Measurements from ENCODE around the gene ASIC1.

DNA sequence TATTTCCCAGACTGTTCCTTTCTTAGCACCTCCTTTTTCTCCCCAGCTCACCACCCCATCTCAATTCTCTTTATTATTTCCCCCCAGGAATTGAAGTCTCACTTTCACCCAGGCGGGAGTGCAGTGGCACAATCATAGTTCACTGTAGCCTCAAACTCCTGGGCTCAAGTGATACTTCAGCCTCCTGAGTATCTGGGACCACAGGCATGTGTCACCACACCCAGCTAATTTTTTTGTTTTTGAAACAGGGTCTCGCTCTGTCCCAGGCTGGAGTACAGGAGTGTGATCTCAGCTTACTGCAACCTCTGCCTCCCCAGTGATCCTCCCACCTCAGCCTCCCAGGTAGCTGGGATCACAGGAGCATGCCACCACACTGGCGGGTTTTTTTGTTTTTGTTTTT is 43.1 kb upstream of the ASIC1 start:
- TF ChIP-seq, protein P1, sequence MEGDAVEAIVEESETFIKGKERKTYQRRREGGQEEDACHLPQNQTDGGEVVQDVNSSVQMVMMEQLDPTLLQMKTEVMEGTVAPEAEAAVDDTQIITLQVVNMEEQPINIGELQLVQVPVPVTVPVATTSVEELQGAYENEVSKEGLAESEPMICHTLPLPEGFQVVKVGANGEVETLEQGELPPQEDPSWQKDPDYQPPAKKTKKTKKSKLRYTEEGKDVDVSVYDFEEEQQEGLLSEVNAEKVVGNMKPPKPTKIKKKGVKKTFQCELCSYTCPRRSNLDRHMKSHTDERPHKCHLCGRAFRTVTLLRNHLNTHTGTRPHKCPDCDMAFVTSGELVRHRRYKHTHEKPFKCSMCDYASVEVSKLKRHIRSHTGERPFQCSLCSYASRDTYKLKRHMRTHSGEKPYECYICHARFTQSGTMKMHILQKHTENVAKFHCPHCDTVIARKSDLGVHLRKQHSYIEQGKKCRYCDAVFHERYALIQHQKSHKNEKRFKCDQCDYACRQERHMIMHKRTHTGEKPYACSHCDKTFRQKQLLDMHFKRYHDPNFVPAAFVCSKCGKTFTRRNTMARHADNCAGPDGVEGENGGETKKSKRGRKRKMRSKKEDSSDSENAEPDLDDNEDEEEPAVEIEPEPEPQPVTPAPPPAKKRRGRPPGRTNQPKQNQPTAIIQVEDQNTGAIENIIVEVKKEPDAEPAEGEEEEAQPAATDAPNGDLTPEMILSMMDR (CRISPR knock-in tag; IDR thresholded peaks at IDR 0.05) = no peak
- no peak for TF ChIP-seq ZNF232 (CRISPR knock-in tag; IDR thresholded peaks at IDR 0.05; ENCODE audit: borderline replicate concordance)
- TF ChIP-seq, protein P2, sequence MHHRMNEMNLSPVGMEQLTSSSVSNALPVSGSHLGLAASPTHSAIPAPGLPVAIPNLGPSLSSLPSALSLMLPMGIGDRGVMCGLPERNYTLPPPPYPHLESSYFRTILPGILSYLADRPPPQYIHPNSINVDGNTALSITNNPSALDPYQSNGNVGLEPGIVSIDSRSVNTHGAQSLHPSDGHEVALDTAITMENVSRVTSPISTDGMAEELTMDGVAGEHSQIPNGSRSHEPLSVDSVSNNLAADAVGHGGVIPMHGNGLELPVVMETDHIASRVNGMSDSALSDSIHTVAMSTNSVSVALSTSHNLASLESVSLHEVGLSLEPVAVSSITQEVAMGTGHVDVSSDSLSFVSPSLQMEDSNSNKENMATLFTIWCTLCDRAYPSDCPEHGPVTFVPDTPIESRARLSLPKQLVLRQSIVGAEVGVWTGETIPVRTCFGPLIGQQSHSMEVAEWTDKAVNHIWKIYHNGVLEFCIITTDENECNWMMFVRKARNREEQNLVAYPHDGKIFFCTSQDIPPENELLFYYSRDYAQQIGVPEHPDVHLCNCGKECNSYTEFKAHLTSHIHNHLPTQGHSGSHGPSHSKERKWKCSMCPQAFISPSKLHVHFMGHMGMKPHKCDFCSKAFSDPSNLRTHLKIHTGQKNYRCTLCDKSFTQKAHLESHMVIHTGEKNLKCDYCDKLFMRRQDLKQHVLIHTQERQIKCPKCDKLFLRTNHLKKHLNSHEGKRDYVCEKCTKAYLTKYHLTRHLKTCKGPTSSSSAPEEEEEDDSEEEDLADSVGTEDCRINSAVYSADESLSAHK (CRISPR knock-in tag; IDR thresholded peaks at IDR 0.05; ENCODE audit: borderline replicate concordance) = no peak
- TF ChIP-seq BHLHE40 (IDR thresholded peaks at IDR 0.05; ENCODE audit: low read length) = no peak
- TF ChIP-seq RARA (CRISPR knock-in tag; IDR thresholded peaks at IDR 0.05) = no peak
- no peak for TF ChIP-seq ATF1 (CRISPR knock-in tag; IDR thresholded peaks at IDR 0.05)
- TF ChIP-seq RAD51 (IDR thresholded peaks at IDR 0.05; ENCODE audit: borderline replicate concordance) = no peak
- TF ChIP-seq ZNF850 (CRISPR knock-in tag; conservative IDR thresholded peaks at IDR 0.05) = no peak
- TF ChIP-seq SALL1 (CRISPR knock-in tag; IDR thresholded peaks at IDR 0.05) = no peak
- no peak for TF ChIP-seq MAFG (CRISPR knock-in tag; IDR thresholded peaks at IDR 0.05)
- TF ChIP-seq, protein P3, sequence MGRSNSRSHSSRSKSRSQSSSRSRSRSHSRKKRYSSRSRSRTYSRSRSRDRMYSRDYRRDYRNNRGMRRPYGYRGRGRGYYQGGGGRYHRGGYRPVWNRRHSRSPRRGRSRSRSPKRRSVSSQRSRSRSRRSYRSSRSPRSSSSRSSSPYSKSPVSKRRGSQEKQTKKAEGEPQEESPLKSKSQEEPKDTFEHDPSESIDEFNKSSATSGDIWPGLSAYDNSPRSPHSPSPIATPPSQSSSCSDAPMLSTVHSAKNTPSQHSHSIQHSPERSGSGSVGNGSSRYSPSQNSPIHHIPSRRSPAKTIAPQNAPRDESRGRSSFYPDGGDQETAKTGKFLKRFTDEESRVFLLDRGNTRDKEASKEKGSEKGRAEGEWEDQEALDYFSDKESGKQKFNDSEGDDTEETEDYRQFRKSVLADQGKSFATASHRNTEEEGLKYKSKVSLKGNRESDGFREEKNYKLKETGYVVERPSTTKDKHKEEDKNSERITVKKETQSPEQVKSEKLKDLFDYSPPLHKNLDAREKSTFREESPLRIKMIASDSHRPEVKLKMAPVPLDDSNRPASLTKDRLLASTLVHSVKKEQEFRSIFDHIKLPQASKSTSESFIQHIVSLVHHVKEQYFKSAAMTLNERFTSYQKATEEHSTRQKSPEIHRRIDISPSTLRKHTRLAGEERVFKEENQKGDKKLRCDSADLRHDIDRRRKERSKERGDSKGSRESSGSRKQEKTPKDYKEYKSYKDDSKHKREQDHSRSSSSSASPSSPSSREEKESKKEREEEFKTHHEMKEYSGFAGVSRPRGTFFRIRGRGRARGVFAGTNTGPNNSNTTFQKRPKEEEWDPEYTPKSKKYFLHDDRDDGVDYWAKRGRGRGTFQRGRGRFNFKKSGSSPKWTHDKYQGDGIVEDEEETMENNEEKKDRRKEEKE (IDR thresholded peaks at IDR 0.05) = no peak

Data from HepG2 (cell line).